ENCODE data around the gene TPM4.
A peak's percentile ranks its signal among the peaks of the same experiment; 100 is the strongest.
"Not testable (repeated sequence)": the region's sequence is repeated elsewhere in the genome, so short reads cannot be mapped to it uniquely, and the experiment has no call there.

The TPM4 gene

GRCh38 chr19:16076154-16076957 lies at the start of gene TPM4:
Gene TPM4 (plus strand): TSS chr19:16076495. CDS start chr19:16076566, 71 bp downstream.
- DNase-seq, result peak; percentile 81

- no peak for DNase-seq
Observed at GRCh38 chr19:16026756-16027155, 49.5 kb upstream of the TPM4 start.

GRCh38 chr19:16027528-16027927 lies 48.8 kb upstream of the TPM4 start:
- DNase-seq, result no peak

GRCh38 chr19:16030155-16030554 lies 46.1 kb upstream of the TPM4 start:
- DNase-seq, result not testable (repeated sequence)

- DNase-seq, result no peak
Observed at GRCh38 chr19:16030964-16031871, 45.1 kb upstream of the TPM4 start.

GRCh38 chr19:16031872-16032200 lies 44.5 kb upstream of the TPM4 start:
- DNase-seq, result no peak

- no peak for DNase-seq
Observed at GRCh38 chr19:16032509-16033135, 43.7 kb upstream of the TPM4 start.

GRCh38 chr19:16033136-16033530 lies 43.2 kb upstream of the TPM4 start:
- DNase-seq, result no peak

- no peak for DNase-seq
Observed at GRCh38 chr19:16033721-16034120, 42.6 kb upstream of the TPM4 start.

- no peak for DNase-seq
Observed at GRCh38 chr19:16034180-16034579, 42.1 kb upstream of the TPM4 start.

GRCh38 chr19:16034958-16035560 lies 41.2 kb upstream of the TPM4 start:
- no peak for DNase-seq

- DNase-seq, result no peak
Observed at GRCh38 chr19:16035601-16036297, 40.5 kb upstream of the TPM4 start.

GRCh38 chr19:16036397-16036925 lies 39.8 kb upstream of the TPM4 start:
- no peak for DNase-seq

- DNase-seq, result no peak
Observed at GRCh38 chr19:16036941-16037340, 39.4 kb upstream of the TPM4 start.

- DNase-seq, result no peak
Observed at GRCh38 chr19:16037424-16038195, 38.7 kb upstream of the TPM4 start.

- no peak for DNase-seq
Observed at GRCh38 chr19:16038196-16038695, 38.0 kb upstream of the TPM4 start.

- no peak for DNase-seq
Observed at GRCh38 chr19:16039081-16039480, 37.2 kb upstream of the TPM4 start.

GRCh38 chr19:16039545-16039944 lies 36.8 kb upstream of the TPM4 start:
- no peak for DNase-seq

- DNase-seq, result no peak
Observed at GRCh38 chr19:16040642-16041041, 35.7 kb upstream of the TPM4 start.

- DNase-seq, result peak; percentile 65
Observed at GRCh38 chr19:16041299-16041990, 34.9 kb upstream of the TPM4 start.

GRCh38 chr19:16041991-16042386 lies 34.3 kb upstream of the TPM4 start:
- DNase-seq, result no peak
